ENCODE results near the gene PRKG1. TPM values are rescaled to one million over a fixed set of nuclear protein-coding genes. Genes with fewer than 3 reads are reported as not detected.

Gene PRKG1
- total RNA-seq, 1 donor from 2014 or later = 26.4 TPM

DNA sequence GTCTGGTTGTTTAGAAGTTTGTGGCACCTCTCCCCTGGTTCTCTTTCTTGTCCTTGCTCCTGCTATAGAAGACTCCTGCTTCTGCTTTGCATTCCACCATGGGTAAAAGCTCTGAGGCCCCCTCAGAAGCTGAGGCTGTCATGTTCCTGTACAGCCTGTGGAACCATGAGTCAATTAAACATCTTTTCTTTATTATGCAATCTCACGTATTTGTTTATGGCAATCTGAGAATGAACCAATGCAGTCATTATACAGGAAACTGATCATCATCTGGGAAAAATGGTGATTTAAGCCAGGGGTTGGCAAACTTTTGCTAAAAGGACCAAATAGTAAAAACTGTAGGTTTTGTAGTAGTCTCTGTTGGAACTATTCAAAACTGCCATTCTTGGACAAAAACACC, 449.8 kb downstream of the PRKG1 start:
- Histone ChIP-seq H3K27ac (no peak overlapping the region), H3K27me3 (no peaks in the 10 kb centered on the region), H3K4me3 (no peak overlapping the region), H3K9ac (no peak overlapping the region), H3K9me3 (ENCODE audit: low read depth) (no peaks in the 10 kb centered on the region), H3K4me1 (peaks cover 28% of the 10 kb centered on the region), H3K79me2 (ENCODE audit: low read depth) (no peaks in the 10 kb centered on the region), H3K4me2 (no peak overlapping the region), H3F3A (ENCODE audit: low read depth) (peaks cover 13% of the 10 kb centered on the region), H3K36me3 (no peaks in the 10 kb centered on the region), H4K20me1 (ENCODE audit: low read depth) (no peaks in the 10 kb centered on the region), H2AFZ (replicated peaks) (no peak overlapping the region)
- Mint-ChIP-seq H3K27ac (no peak overlapping the region), H3K4me3 (no peak overlapping the region), H3K9me3 (no peaks in the 10 kb centered on the region), H3K27me3 (ENCODE audit: insufficient read depth, low read depth) (no peaks in the 10 kb centered on the region), H3K4me1 (peaks cover 10% of the 10 kb centered on the region), H3K36me3 (no peaks in the 10 kb centered on the region)
- TF ChIP-seq EZH2phosphoT487 (IDR thresholded peaks at IDR 0.05) = no peak
- no peak for TF ChIP-seq EZH2 (IDR thresholded peaks at IDR 0.05)
- TF ChIP-seq, protein P1, sequence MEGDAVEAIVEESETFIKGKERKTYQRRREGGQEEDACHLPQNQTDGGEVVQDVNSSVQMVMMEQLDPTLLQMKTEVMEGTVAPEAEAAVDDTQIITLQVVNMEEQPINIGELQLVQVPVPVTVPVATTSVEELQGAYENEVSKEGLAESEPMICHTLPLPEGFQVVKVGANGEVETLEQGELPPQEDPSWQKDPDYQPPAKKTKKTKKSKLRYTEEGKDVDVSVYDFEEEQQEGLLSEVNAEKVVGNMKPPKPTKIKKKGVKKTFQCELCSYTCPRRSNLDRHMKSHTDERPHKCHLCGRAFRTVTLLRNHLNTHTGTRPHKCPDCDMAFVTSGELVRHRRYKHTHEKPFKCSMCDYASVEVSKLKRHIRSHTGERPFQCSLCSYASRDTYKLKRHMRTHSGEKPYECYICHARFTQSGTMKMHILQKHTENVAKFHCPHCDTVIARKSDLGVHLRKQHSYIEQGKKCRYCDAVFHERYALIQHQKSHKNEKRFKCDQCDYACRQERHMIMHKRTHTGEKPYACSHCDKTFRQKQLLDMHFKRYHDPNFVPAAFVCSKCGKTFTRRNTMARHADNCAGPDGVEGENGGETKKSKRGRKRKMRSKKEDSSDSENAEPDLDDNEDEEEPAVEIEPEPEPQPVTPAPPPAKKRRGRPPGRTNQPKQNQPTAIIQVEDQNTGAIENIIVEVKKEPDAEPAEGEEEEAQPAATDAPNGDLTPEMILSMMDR (IDR thresholded peaks at IDR 0.05) = no peak
- DNase-seq (ENCODE audit: low spot score) = no peak

DNA sequence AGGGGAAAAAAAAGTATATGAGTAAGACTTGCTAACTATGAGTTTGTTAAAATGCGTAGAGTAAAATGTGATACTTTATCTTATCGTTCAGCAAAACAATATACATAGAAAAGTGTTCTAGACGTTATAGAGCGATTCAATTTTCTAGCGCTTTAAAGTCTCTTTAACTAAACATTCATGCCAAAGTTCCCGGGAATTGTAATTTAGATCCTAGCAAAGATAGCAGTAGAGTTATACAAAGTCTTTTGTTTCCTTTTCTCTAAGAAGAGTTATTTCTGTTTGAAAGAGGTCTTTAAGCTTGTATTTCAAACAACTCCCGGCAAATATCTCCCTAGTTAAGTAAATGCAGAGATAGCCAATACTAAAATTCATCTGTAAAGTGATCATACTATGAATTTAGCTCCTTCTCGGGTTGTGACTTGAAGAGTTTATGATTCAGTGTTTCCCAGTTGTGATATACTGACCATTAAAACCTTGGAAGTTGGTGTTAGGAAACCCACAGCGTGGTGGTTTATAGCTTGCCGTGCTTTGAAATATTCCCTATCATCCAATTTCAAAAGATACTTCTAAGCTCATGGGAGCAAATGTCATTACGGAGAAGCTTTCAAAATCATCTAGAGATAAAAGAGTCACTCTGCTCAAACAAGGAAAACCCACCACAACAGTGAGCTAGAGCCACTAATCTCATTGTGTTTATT, 453.4 kb downstream of the PRKG1 start:
- TF ChIP-seq EZH2 (IDR thresholded peaks at IDR 0.05) = no peak
- TF ChIP-seq, protein P1 (IDR thresholded peaks at IDR 0.05) = no peak
- no peak for TF ChIP-seq EZH2phosphoT487 (IDR thresholded peaks at IDR 0.05)
- no peaks in the 10 kb centered on the region for H3K9me3 Mint-ChIP-seq
- Histone ChIP-seq H3K27me3 (no peaks in the 10 kb centered on the region), H4K20me1 (ENCODE audit: low read depth) (no peaks in the 10 kb centered on the region), H2AFZ (replicated peaks) (no peak overlapping the region), H3K79me2 (ENCODE audit: low read depth) (no peaks in the 10 kb centered on the region), H3K27ac (peak overlapping the region; percentile 74), H3K4me1 (peaks cover 37% of the 10 kb centered on the region), H3K36me3 (no peaks in the 10 kb centered on the region), H3K9me3 (ENCODE audit: low read depth) (no peaks in the 10 kb centered on the region), H3K4me3 (no peak overlapping the region), H3K4me2 (peak overlapping the region; percentile 5), H3F3A (ENCODE audit: low read depth) (peaks cover 19% of the 10 kb centered on the region), H3K9ac (no peak overlapping the region)
- no peaks in the 10 kb centered on the region for H3K27me3 Mint-ChIP-seq (ENCODE audit: insufficient read depth, low read depth)
- DNase-seq (ENCODE audit: low spot score) = no peak
- H3K36me3 Mint-ChIP-seq = no peaks in the 10 kb centered on the region
- H3K4me1 Mint-ChIP-seq = peaks cover 10% of the 10 kb centered on the region
- no peak overlapping the region for H3K27ac Mint-ChIP-seq
- H3K4me3 Mint-ChIP-seq = no peak overlapping the region

DNA sequence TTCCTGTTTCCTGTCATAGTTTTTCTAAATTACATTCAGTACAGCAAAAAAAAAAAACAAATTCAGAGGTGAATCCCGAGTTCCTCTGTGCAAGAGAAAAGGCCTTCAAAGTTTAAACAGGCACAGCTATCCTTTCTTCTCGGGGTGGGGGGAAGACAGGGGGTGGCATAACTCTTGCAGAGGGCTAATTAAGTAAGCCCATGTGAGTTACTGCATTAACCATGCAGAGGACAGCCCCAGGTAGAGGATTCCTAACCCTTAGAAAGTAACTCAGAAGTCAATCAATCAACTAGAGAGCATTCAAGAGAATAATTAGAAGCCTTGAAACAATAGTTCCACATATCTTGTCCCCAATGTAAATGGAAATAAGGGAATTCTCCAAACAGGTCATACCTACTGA, 454.2 kb downstream of the PRKG1 start:
- H3K4me3 Mint-ChIP-seq = no peak overlapping the region
- H3K27ac Mint-ChIP-seq = no peak overlapping the region
- H3K36me3 Mint-ChIP-seq = no peaks in the 10 kb centered on the region

DNA sequence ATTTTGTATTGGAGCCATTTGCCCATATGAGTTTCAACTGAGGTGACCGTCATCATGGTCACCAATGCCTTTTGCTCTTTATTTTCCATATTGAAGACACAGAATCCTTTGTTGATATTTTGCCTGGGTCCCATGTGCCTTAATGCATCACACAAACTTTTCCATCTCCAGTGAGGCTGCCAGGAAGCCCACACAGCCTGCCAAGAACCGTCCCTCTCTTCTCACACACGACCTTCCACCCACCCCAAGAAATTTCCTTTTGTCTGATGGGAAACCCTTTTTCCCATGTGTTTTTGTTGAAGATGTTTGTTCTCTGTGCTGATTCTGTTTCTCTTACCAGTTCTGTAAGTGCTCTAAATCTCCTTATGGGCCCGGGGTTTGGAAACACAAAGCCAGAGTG, 456.3 kb downstream of the PRKG1 start:
- peaks cover 19% of the 10 kb centered on the region for H3F3A ChIP-seq (ENCODE audit: low read depth)
- Mint-ChIP-seq H3K4me3 (no peak overlapping the region), H3K27ac (no peak overlapping the region), H3K4me1 (peaks cover 10% of the 10 kb centered on the region), H3K27me3 (ENCODE audit: insufficient read depth, low read depth) (no peaks in the 10 kb centered on the region), H3K36me3 (no peaks in the 10 kb centered on the region), H3K9me3 (no peaks in the 10 kb centered on the region)
- no peak overlapping the region for H3K4me3 ChIP-seq
- no peaks in the 10 kb centered on the region for H3K79me2 ChIP-seq (ENCODE audit: low read depth)
- H3K9ac ChIP-seq = no peak overlapping the region
- TF ChIP-seq EZH2phosphoT487 (IDR thresholded peaks at IDR 0.05) (no peak), EZH2 (IDR thresholded peaks at IDR 0.05) (no peak)
- TF ChIP-seq, protein P1 (IDR thresholded peaks at IDR 0.05) = no peak
- no peaks in the 10 kb centered on the region for H3K27me3 ChIP-seq
- H3K9me3 ChIP-seq (ENCODE audit: low read depth) = no peaks in the 10 kb centered on the region
- H2AFZ ChIP-seq (replicated peaks) = no peak overlapping the region
- peaks cover 37% of the 10 kb centered on the region for H3K4me1 ChIP-seq
- no peaks in the 10 kb centered on the region for H3K36me3 ChIP-seq
- no peak for DNase-seq (ENCODE audit: low spot score)
- no peaks in the 10 kb centered on the region for H4K20me1 ChIP-seq (ENCODE audit: low read depth)
- no peak overlapping the region for H3K4me2 ChIP-seq
- H3K27ac ChIP-seq = peak overlapping the region; percentile 42

More for the DNA sequence above, 454.2 kb downstream of the PRKG1 start:
- Histone ChIP-seq H3F3A (ENCODE audit: low read depth) (peaks cover 19% of the 10 kb centered on the region), H3K79me2 (ENCODE audit: low read depth) (no peaks in the 10 kb centered on the region), H3K4me2 (peak overlapping the region; percentile 5), H4K20me1 (ENCODE audit: low read depth) (no peaks in the 10 kb centered on the region), H2AFZ (replicated peaks) (no peak overlapping the region), H3K9ac (no peak overlapping the region), H3K9me3 (ENCODE audit: low read depth) (no peaks in the 10 kb centered on the region), H3K4me1 (peaks cover 37% of the 10 kb centered on the region), H3K27me3 (no peaks in the 10 kb centered on the region), H3K36me3 (no peaks in the 10 kb centered on the region), H3K4me3 (no peak overlapping the region), H3K27ac (peak overlapping the region; percentile 74)
- TF ChIP-seq EZH2 (IDR thresholded peaks at IDR 0.05) = no peak
- peak; percentile 26 for DNase-seq (ENCODE audit: low spot score)
- no peaks in the 10 kb centered on the region for H3K27me3 Mint-ChIP-seq (ENCODE audit: insufficient read depth, low read depth)
- H3K9me3 Mint-ChIP-seq = no peaks in the 10 kb centered on the region
- peaks cover 10% of the 10 kb centered on the region for H3K4me1 Mint-ChIP-seq
